Kidney (tissue), 14 donors: ENCODE data around the gene TLR2. TPM values are rescaled to one million over a fixed set of nuclear protein-coding genes. Genes with fewer than 3 reads are reported as not detected.

Source experiments
- DNase-seq, 5 donors: peaks; one replicate each; pipeline ENCODE4 v3.0.0-alpha.2; 2013 to 2020
- FAIRE-seq: peaks from 2 replicates; lab custom pipeline; 2012; peaks lifted over from hg19 to GRCh38; lab: Jason Lieb, UNC
- H3K27ac ChIP-seq, 2 donors: one replicate each; pipeline ENCODE4 v1.7.0; 2013; ENCODE audit warnings: low read depth in 2 of 2, low read length in 2 of 2, inconsistent platforms in 1 of 2
- H3K27me3 ChIP-seq: one replicate; pipeline ENCODE4 v1.7.1; 2013; ENCODE audit warnings: low read length, inconsistent platforms; ENCODE audit not compliant: control insufficient read depth, insufficient read depth
- H3K36me3 ChIP-seq, 3 donors: one replicate each; pipeline versions ENCODE4 v1.7.0 to v1.7.1; 2013; ENCODE audit warnings: low read length in 3 of 3, control low read depth in 1 of 3, inconsistent platforms in 1 of 3; ENCODE audit not compliant: insufficient read depth in 3 of 3, control insufficient read depth in 2 of 3
- H3K4me1 ChIP-seq, 3 donors: one replicate each; pipeline versions ENCODE4 v1.7.0 to v1.7.1; 2013; ENCODE audit warnings: low read length in 3 of 3, inconsistent platforms in 1 of 3, low read depth in 1 of 3; ENCODE audit not compliant: control insufficient read depth in 2 of 3, insufficient read depth in 2 of 3
- H3K4me3 ChIP-seq, 3 donors: one replicate each; pipeline versions ENCODE4 v1.7.0 to v1.8.1; 2013; ENCODE audit warnings: low read length in 3 of 3, control low read depth in 1 of 3, inconsistent platforms in 1 of 3
- H3K9ac ChIP-seq, 3 donors: one replicate each; pipeline versions ENCODE4 v1.7.0 to v1.7.1; 2013; ENCODE audit warnings: low read length in 3 of 3, control low read depth in 1 of 3, inconsistent platforms in 1 of 3
- H3K9me3 ChIP-seq, 3 donors: one replicate each; pipeline versions ENCODE4 v1.7.0 to v1.7.1; 2013; ENCODE audit warnings: low read length in 3 of 3, control low read depth in 1 of 3, inconsistent platforms in 1 of 3; ENCODE audit not compliant: control insufficient read depth in 2 of 3, insufficient read depth in 1 of 3
- intact Hi-C: fragments of 100-400 bp; cut with DNase I; formaldehyde crosslinking; loops from one replicate; pipeline ENCODE4 v1.11.1; 2022
- polyA plus RNA-seq: library from polyadenylated mRNA; stranded (reverse); fragments of 350-450 nt; fragmentation: Illumina TruSeq; extraction: RNeasy Lipid Tissue Mini Kit (QIAGEN cat#74804); gene quantifications from one replicate; pipeline ENCODE4 v1.2.3, GENCODE V29; 2014; ENCODE audit warnings: low read depth, low replicate concordance; ENCODE audit not compliant: insufficient read depth
- total RNA-seq: library from RNA; stranded (reverse); fragmentation: NEBNext Ultra II Directional; extraction: Animal tissue kit (Norgen Biotek cat#: 25700); gene quantifications from one replicate; pipeline ENCODE4 v1.2.1, GENCODE V29; 2021
- TF ChIP-seq, protein P1 (sequence below): IDR thresholded peaks from 3 replicates; pipeline ENCODE4 v1.5.1; 2012; ENCODE audit warnings: mild to moderate bottlenecking, moderate library complexity, borderline replicate concordance; ENCODE audit not compliant: insufficient read depth; ENCODE audit errors: extremely low read depth
- donor health status: control.
- donor health status: control.
- donor health status: control.
- donor health status: control.
- donor health status: control.
- donor health status: DM: yes; HTN: yes; CAD: no.
- donor health status: Normal renal cell carcinoma (clear cell type).

Gene TLR2
- total and polyA plus RNA-seq, 2 donors from 2014 or later = 8.0 to 59.5 TPM

DNA sequence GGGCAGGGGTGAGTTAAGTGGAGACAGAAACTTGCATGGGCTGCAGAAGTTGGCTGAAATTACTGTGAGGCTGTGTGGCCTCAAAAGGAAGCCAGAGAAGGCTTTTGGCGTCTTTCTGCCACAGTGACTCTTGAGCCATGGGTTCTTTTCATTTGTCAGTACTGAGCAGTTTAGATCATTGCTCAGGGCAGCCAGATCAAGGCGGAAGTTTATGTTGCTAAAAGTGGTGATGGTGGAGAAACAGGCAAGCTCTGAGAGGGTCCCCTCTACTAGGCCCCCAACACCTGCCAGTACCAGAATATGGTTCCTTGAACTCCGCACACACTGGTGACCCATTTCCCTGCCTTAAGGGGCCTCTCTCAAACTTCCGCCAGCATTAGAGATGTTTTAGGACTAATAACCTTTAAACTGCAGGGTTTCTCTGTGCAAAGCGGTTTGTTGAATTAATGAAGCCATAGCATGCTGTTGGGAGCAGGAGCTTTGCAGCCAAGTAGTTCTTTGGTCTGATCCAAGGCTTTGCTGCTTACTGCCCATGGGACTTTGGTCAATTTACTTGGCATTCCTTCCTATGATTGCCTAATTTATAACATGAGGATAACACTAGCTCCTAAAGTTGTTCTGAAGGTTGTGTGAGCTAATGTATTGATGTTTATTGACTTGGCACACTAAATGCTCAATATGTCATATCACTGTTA lies 41.2 kb downstream of the TLR2 start:
- H3K4me1 ChIP-seq = no peaks in the 10 kb centered on the region
- H3K4me3 ChIP-seq = no peak overlapping the region
- H3K9ac ChIP-seq = no peak overlapping the region
- no peak overlapping the region for H3K27ac ChIP-seq
- no peaks in the 10 kb centered on the region for H3K27me3 ChIP-seq
- TF ChIP-seq, protein P1, sequence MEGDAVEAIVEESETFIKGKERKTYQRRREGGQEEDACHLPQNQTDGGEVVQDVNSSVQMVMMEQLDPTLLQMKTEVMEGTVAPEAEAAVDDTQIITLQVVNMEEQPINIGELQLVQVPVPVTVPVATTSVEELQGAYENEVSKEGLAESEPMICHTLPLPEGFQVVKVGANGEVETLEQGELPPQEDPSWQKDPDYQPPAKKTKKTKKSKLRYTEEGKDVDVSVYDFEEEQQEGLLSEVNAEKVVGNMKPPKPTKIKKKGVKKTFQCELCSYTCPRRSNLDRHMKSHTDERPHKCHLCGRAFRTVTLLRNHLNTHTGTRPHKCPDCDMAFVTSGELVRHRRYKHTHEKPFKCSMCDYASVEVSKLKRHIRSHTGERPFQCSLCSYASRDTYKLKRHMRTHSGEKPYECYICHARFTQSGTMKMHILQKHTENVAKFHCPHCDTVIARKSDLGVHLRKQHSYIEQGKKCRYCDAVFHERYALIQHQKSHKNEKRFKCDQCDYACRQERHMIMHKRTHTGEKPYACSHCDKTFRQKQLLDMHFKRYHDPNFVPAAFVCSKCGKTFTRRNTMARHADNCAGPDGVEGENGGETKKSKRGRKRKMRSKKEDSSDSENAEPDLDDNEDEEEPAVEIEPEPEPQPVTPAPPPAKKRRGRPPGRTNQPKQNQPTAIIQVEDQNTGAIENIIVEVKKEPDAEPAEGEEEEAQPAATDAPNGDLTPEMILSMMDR = no peak
- H3K9me3 ChIP-seq = no peaks in the 10 kb centered on the region
- FAIRE-seq = no peak
- no peak for DNase-seq
- no peaks in the 10 kb centered on the region for H3K36me3 ChIP-seq
- intact Hi-C loops = no loop called here

DNA sequence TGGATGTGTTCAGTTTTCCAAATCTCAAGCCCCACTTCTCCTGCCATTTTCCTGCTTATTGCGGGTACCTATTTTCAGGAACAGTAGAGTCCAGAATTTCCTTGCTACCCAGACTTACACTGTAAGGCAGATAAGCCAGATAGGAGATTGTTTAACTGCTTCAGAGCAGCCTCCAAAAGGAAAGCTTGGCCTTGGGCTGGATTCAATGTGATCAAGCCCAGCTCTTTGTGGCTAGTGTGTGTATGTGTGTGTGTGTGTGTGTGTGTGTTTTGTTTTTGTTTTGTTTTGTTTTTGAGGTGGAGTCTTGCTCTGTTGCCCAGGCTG lies 41.7 kb downstream of the TLR2 start:
- Histone ChIP-seq H3K9me3 (no peaks in the 10 kb centered on the region), H3K27ac (no peak overlapping the region), H3K36me3 (no peaks in the 10 kb centered on the region), H3K9ac (no peak overlapping the region), H3K27me3 (no peaks in the 10 kb centered on the region), H3K4me1 (no peaks in the 10 kb centered on the region), H3K4me3 (no peak overlapping the region)
- FAIRE-seq (no peak), DNase-seq (no peak)
- TF ChIP-seq, protein P1 = no peak
- intact Hi-C loops = no loop called here

GRCh38 chr4:153728151-153728550 lies 44.1 kb downstream of the TLR2 start:
- FAIRE-seq (no peak), DNase-seq (no peak)
- H3K4me1 ChIP-seq = no peaks in the 10 kb centered on the region
- intact Hi-C loops = no loop called here
- no peaks in the 10 kb centered on the region for H3K9me3 ChIP-seq
- H3K36me3 ChIP-seq = no peaks in the 10 kb centered on the region
- H3K27ac ChIP-seq = no peak overlapping the region
- H3K27me3 ChIP-seq = no peaks in the 10 kb centered on the region
- H3K9ac ChIP-seq = no peak overlapping the region
- H3K4me3 ChIP-seq = no peak overlapping the region
- TF ChIP-seq, protein P1 = no peak

GRCh38 chr4:153728660-153729059 lies 44.6 kb downstream of the TLR2 start:
- H3K4me1 ChIP-seq = no peaks in the 10 kb centered on the region
- intact Hi-C loops = no loop called here
- FAIRE-seq (no peak), DNase-seq (no peak)
- H3K27me3 ChIP-seq = no peaks in the 10 kb centered on the region
- H3K27ac ChIP-seq = no peak overlapping the region
- no peaks in the 10 kb centered on the region for H3K36me3 ChIP-seq
- no peak overlapping the region for H3K9ac ChIP-seq
- TF ChIP-seq, protein P1 = no peak
- no peak overlapping the region for H3K4me3 ChIP-seq
- H3K9me3 ChIP-seq = no peaks in the 10 kb centered on the region
